Naive thymus-derived CD8-positive, alpha-beta T cell (primary cell): Measurements from ENCODE around the gene ATG16L2. TPM values are rescaled to one million over a fixed set of nuclear protein-coding genes. Genes with fewer than 3 reads are reported as not detected.
"Not testable (repeated sequence)": the region's sequence is repeated elsewhere in the genome, so short reads cannot be mapped to it uniquely, and the experiment has no call there.

Source experiments
- ATAC-seq, 2 donors: fragments of 150-1000 bp; cut with Tn5 transposase in 1 of 2; sonication (Bioruptor Pico), chemical (Tn5 transposase) in 1 of 2; 1 replicate in 1 of 2; 2 replicates in 1 of 2; pipeline ENCODE4 v1.10.0; 2021; ENCODE audit warnings: mild to moderate bottlenecking in 2 of 2, moderate library complexity in 2 of 2
- POLR2A ChIA-PET: fragments of 350-600 bp; sonication (Branson Sonifier 250); formaldehyde crosslinking; loops from one replicate; lab custom pipeline; 2021; ENCODE audit warnings: antibody characterized with exemption; lab: Charles Lee
- DNase-seq, 10 donors: peaks; one replicate each; pipeline versions ENCODE4 v3.0.0 to v3.0.0-alpha.2; 2020 to 2022
- H3K27ac Mint-ChIP-seq, 10 donors: one replicate each; pipeline ENCODE4 v1.8.0; 2020 to 2022; ENCODE audit warnings: mild to moderate bottlenecking in 10 of 10, mixed read lengths in 10 of 10, moderate library complexity in 4 of 10, inconsistent platforms in 1 of 10
- H3K27me3 Mint-ChIP-seq, 5 donors: one replicate each; pipeline ENCODE4 v1.8.0; 2021 to 2022; ENCODE audit warnings: mixed read lengths in 5 of 5
- H3K36me3 Mint-ChIP-seq, 3 donors: one replicate each; pipeline ENCODE4 v1.8.0; 2020 to 2022; ENCODE audit warnings: mixed read lengths in 3 of 3, mild to moderate bottlenecking in 2 of 3, inconsistent platforms in 1 of 3
- H3K4me1 Mint-ChIP-seq, 4 donors: one replicate each; pipeline ENCODE4 v1.8.0; 2021 to 2022; ENCODE audit warnings: mixed read lengths in 4 of 4
- H3K4me3 Mint-ChIP-seq, 10 donors: one replicate each; pipeline ENCODE4 v1.8.0; 2020 to 2022; ENCODE audit warnings: mild to moderate bottlenecking in 10 of 10, mixed read lengths in 10 of 10, moderate library complexity in 6 of 10, inconsistent platforms in 1 of 10
- H3K9me3 Mint-ChIP-seq, 9 donors: one replicate each; pipeline ENCODE4 v1.8.0; 2020 to 2022; ENCODE audit warnings: mixed read lengths in 9 of 9, mild to moderate bottlenecking in 3 of 9, inconsistent platforms in 1 of 9, moderate library complexity in 1 of 9
- polyA plus RNA-seq, 3 donors: library from polyadenylated mRNA; unstranded; fragments of 300-500 nt; fragmentation: Illumina TruSeq; gene quantifications; one replicate each; pipeline ENCODE4 v1.2.3, GENCODE V29; 2021
- total RNA-seq, 8 experiments: library from RNA in 2 of 8; stranded (reverse) in 2 of 8; gene quantifications; one replicate each; pipeline ENCODE4 v1.2.3 and lab custom pipeline; 2021 to 2026

ATG16L2 gene
- total and polyA plus RNA-seq, 5 experiments from 2014 or later, result 9.9 to 157 (median 12.1) TPM

- DNase-seq (no peak), ATAC-seq (no peak)
- H3K9me3 Mint-ChIP-seq, result no peaks in the 10 kb centered on the region
- POLR2A ChIA-PET, result interaction anchor here (0.9 to 4.0 kb wide), 9 partner anchors 10 to 350 kb away, joined by 3 to 41 read pairs (median 8); partner anchors contain the start of genes ARAP1, ATG16L2 and FCHSD2
- H3K27me3 Mint-ChIP-seq, result no peaks in the 10 kb centered on the region
- H3K36me3 Mint-ChIP-seq, result no peaks in the 10 kb centered on the region
- H3K27ac Mint-ChIP-seq, result peak overlapping the region; percentile 99 to 100 (median 100)
- H3K4me3 Mint-ChIP-seq, result peak overlapping the region; percentile 1 to 100 (median 98)
- peaks cover 11 to 38% (median 37%) of the 10 kb centered on the region in 4 donors for H3K4me1 Mint-ChIP-seq
These were observed 21.7 kb upstream of the ATG16L2 start for GRCh38 chr11:72792437-72793021.

- Mint-ChIP-seq H3K27me3 (no peaks in the 10 kb centered on the region), H3K36me3 (no peaks in the 10 kb centered on the region), H3K4me3 (peak overlapping the region; percentile 92 to 100 (median 98)), H3K27ac (peak overlapping the region; percentile 99 to 100 (median 100)), H3K9me3 (no peaks in the 10 kb centered on the region), H3K4me1 (peaks cover 9 to 38% (median 32%) of the 10 kb centered on the region in 4 donors)
- ATAC-seq (no peak), DNase-seq (no peak)
- POLR2A ChIA-PET, result interaction anchor here (0.9 to 4.0 kb wide), 9 partner anchors 11 to 349 kb away, joined by 3 to 41 read pairs (median 8); partner anchors contain the start of genes ARAP1, ATG16L2 and FCHSD2
These were observed 21.2 kb upstream of the ATG16L2 start for GRCh38 chr11:72793076-72793424.

GRCh38 chr11:72793425-72794367 lies 20.5 kb upstream of the ATG16L2 start, which contains the start of gene STARD10:
STARD10 (minus strand) TSS chr11:72794047; CDS start chr11:72781181, 12,866 bp downstream.
- POLR2A ChIA-PET, result interaction anchor here (0.5 to 4.0 kb wide), 12 partner anchors 9 to 596 kb away, joined by 3 to 41 read pairs (median 6); partner anchors contain the start of genes ARAP1, ATG16L2 and FCHSD2
- peaks cover 9 to 36% (median 29%) of the 10 kb centered on the region in 4 donors for H3K4me1 Mint-ChIP-seq

GRCh38 chr11:72798361-72798760 lies 15.8 kb upstream of the ATG16L2 start:
- ATAC-seq (no peak), DNase-seq (no peak)
- H3K27me3 Mint-ChIP-seq, result no peaks in the 10 kb centered on the region
- POLR2A ChIA-PET, result no interaction called here
- no peaks in the 10 kb centered on the region for H3K9me3 Mint-ChIP-seq
- H3K4me3 Mint-ChIP-seq, result no peak overlapping the region
- H3K36me3 Mint-ChIP-seq, result no peaks in the 10 kb centered on the region
- peak overlapping the region in 2 of 10 donors; percentile 29 to 67 for H3K27ac Mint-ChIP-seq
- H3K4me1 Mint-ChIP-seq, result peaks cover 7 to 21% (median 14%) of the 10 kb centered on the region in 4 donors

More at GRCh38 chr11:72793425-72794367, 20.5 kb upstream of the ATG16L2 start, which contains the start of gene STARD10:
- DNase-seq, result peak; percentile 87 to 99 (median 96)
- H3K9me3 Mint-ChIP-seq, result no peaks in the 10 kb centered on the region
- H3K27ac Mint-ChIP-seq, result peak within 1 kb of the TSS; percentile 99 to 100 (median 100)
- no peaks in the 10 kb centered on the region for H3K36me3 Mint-ChIP-seq
- peak within 1 kb of the TSS; percentile 92 to 100 (median 98) for H3K4me3 Mint-ChIP-seq
- H3K27me3 Mint-ChIP-seq, result no peaks in the 10 kb centered on the region
- peak; percentile 91 for ATAC-seq

- no peak overlapping the region for H3K27ac Mint-ChIP-seq
- peak in 1 of 2 donors; percentile 44 for ATAC-seq
- POLR2A ChIA-PET, result interaction anchor here (0.7 kb wide), 1 partner anchor 19 kb away, joined by 3 read pairs; no protein-coding TSS in a partner anchor
These were observed 14.8 kb upstream of the ATG16L2 start for GRCh38 chr11:72799441-72799840.

GRCh38 chr11:72802822-72803221 lies 11.4 kb upstream of the ATG16L2 start:
- POLR2A ChIA-PET, result interaction anchor here (1.2 kb wide), 2 partner anchors 9 to 10 kb away, joined by 3 read pairs; partner anchors contain the start of gene STARD10
- H3K4me1 Mint-ChIP-seq, result peaks cover 0 to 17% (median 2%) of the 10 kb centered on the region in 4 donors
- DNase-seq (no peak), ATAC-seq (no peak)
- no peak overlapping the region for H3K4me3 Mint-ChIP-seq
- H3K27ac Mint-ChIP-seq, result no peak overlapping the region
- H3K9me3 Mint-ChIP-seq, result no peaks in the 10 kb centered on the region
- peaks cover 0 to 2% (median 0%) of the 10 kb centered on the region in 3 donors for H3K36me3 Mint-ChIP-seq
- no peaks in the 10 kb centered on the region for H3K27me3 Mint-ChIP-seq

More at GRCh38 chr11:72799441-72799840, 14.8 kb upstream of the ATG16L2 start:
- no peaks in the 10 kb centered on the region for H3K9me3 Mint-ChIP-seq
- no peak for DNase-seq
- H3K4me3 Mint-ChIP-seq, result no peak overlapping the region
- no peaks in the 10 kb centered on the region for H3K36me3 Mint-ChIP-seq
- peaks cover 5 to 11% (median 5%) of the 10 kb centered on the region in 4 donors for H3K4me1 Mint-ChIP-seq
- H3K27me3 Mint-ChIP-seq, result no peaks in the 10 kb centered on the region

GRCh38 chr11:72805216-72805615 lies 9.0 kb upstream of the ATG16L2 start:
- no peaks in the 10 kb centered on the region for H3K9me3 Mint-ChIP-seq
- H3K36me3 Mint-ChIP-seq, result peaks cover 0 to 9% (median 0%) of the 10 kb centered on the region in 3 donors
- POLR2A ChIA-PET, result interaction anchor here (1.4 kb wide), 1 partner anchor 11 kb away, joined by 4 read pairs; the partner anchor contains the start of gene STARD10
- no peak overlapping the region for H3K27ac Mint-ChIP-seq
- DNase-seq, result no peak
- H3K27me3 Mint-ChIP-seq, result no peaks in the 10 kb centered on the region
- no peak overlapping the region for H3K4me3 Mint-ChIP-seq
- peaks cover under 1 to 29% (median 2%) of the 10 kb centered on the region in 4 donors for H3K4me1 Mint-ChIP-seq
- no peak for ATAC-seq

GRCh38 chr11:72806378-72806777 lies 7.8 kb upstream of the ATG16L2 start:
- POLR2A ChIA-PET, DNase-seq, H3K27me3 Mint-ChIP-seq, H3K9me3 Mint-ChIP-seq, H3K4me3 Mint-ChIP-seq, ATAC-seq: not testable (repeated sequence)
- H3K4me1 Mint-ChIP-seq, result peaks cover 3 to 37% (median 7%) of the 10 kb centered on the region in 4 donors
- peak overlapping the region in 1 of 10 donors; percentile 19 for H3K27ac Mint-ChIP-seq
- H3K36me3 Mint-ChIP-seq, result peaks cover 0 to 14% (median 0%) of the 10 kb centered on the region in 3 donors

- POLR2A ChIA-PET, result no interaction called here
- H3K4me3 Mint-ChIP-seq, result no peak overlapping the region
- peak overlapping the region in 3 of 10 donors; percentile 4 to 41 (median 40) for H3K27ac Mint-ChIP-seq
- peaks cover 0 to 14% (median 0%) of the 10 kb centered on the region in 3 donors for H3K36me3 Mint-ChIP-seq
- no peaks in the 10 kb centered on the region for H3K27me3 Mint-ChIP-seq
- peaks cover 6 to 43% (median 9%) of the 10 kb centered on the region in 4 donors for H3K4me1 Mint-ChIP-seq
- peaks cover 0 to 2% (median 0%) of the 10 kb centered on the region in 9 donors for H3K9me3 Mint-ChIP-seq
- DNase-seq, result no peak
- ATAC-seq, result no peak
These were observed 7.1 kb upstream of the ATG16L2 start for GRCh38 chr11:72807021-72807693.

- Mint-ChIP-seq H3K36me3 (peaks cover 0 to 14% (median 0%) of the 10 kb centered on the region in 3 donors), H3K4me1 (peaks cover 10 to 47% (median 13%) of the 10 kb centered on the region in 4 donors), H3K9me3 (peaks cover 0 to 2% (median 0%) of the 10 kb centered on the region in 9 donors), H3K27me3 (no peaks in the 10 kb centered on the region), H3K4me3 (no peak overlapping the region), H3K27ac (peak overlapping the region in 2 of 10 donors; percentile 29 to 80)
- no peak for ATAC-seq
- POLR2A ChIA-PET, result no interaction called here
- no peak for DNase-seq
These were observed 6.4 kb upstream of the ATG16L2 start for GRCh38 chr11:72807792-72808191.

GRCh38 chr11:72808331-72808798 lies 5.8 kb upstream of the ATG16L2 start:
- H3K4me3 Mint-ChIP-seq, result no peak overlapping the region
- peak overlapping the region in 2 of 10 donors; percentile 13 to 29 for H3K27ac Mint-ChIP-seq
- peaks cover 15 to 53% (median 18%) of the 10 kb centered on the region in 4 donors for H3K4me1 Mint-ChIP-seq
- POLR2A ChIA-PET, result no interaction called here
- H3K27me3 Mint-ChIP-seq, result no peaks in the 10 kb centered on the region
- H3K36me3 Mint-ChIP-seq, result peaks cover 0 to 14% (median 0%) of the 10 kb centered on the region in 3 donors
- no peak for DNase-seq
- peaks cover 0 to 2% (median 0%) of the 10 kb centered on the region in 9 donors for H3K9me3 Mint-ChIP-seq
- ATAC-seq, result no peak
